Kidney (tissue), 14 donors: ENCODE results near the gene ZG16B. TPM values are rescaled to one million over a fixed set of nuclear protein-coding genes. Genes with fewer than 3 reads are reported as not detected.
A peak's percentile ranks its signal among the peaks of the same experiment; 100 is the strongest.

Experiments used
- DNase-seq, 5 donors: peaks; one replicate each; pipeline ENCODE4 v3.0.0-alpha.2; 2013 to 2020
- FAIRE-seq: peaks from 2 replicates; lab custom pipeline; 2012; peaks lifted over from hg19 to GRCh38; lab: Jason Lieb, UNC
- H3K27ac ChIP-seq, 2 donors: one replicate each; pipeline ENCODE4 v1.7.0; 2013; ENCODE audit warnings: low read depth in 2 of 2, low read length in 2 of 2, inconsistent platforms in 1 of 2
- H3K27me3 ChIP-seq: one replicate; pipeline ENCODE4 v1.7.1; 2013; ENCODE audit warnings: low read length, inconsistent platforms; ENCODE audit not compliant: control insufficient read depth, insufficient read depth
- H3K36me3 ChIP-seq, 3 donors: one replicate each; pipeline versions ENCODE4 v1.7.0 to v1.7.1; 2013; ENCODE audit warnings: low read length in 3 of 3, control low read depth in 1 of 3, inconsistent platforms in 1 of 3; ENCODE audit not compliant: insufficient read depth in 3 of 3, control insufficient read depth in 2 of 3
- H3K4me1 ChIP-seq, 3 donors: one replicate each; pipeline versions ENCODE4 v1.7.0 to v1.7.1; 2013; ENCODE audit warnings: low read length in 3 of 3, inconsistent platforms in 1 of 3, low read depth in 1 of 3; ENCODE audit not compliant: control insufficient read depth in 2 of 3, insufficient read depth in 2 of 3
- H3K4me3 ChIP-seq, 3 donors: one replicate each; pipeline versions ENCODE4 v1.7.0 to v1.8.1; 2013; ENCODE audit warnings: low read length in 3 of 3, control low read depth in 1 of 3, inconsistent platforms in 1 of 3
- H3K9ac ChIP-seq, 3 donors: one replicate each; pipeline versions ENCODE4 v1.7.0 to v1.7.1; 2013; ENCODE audit warnings: low read length in 3 of 3, control low read depth in 1 of 3, inconsistent platforms in 1 of 3
- H3K9me3 ChIP-seq, 3 donors: one replicate each; pipeline versions ENCODE4 v1.7.0 to v1.7.1; 2013; ENCODE audit warnings: low read length in 3 of 3, control low read depth in 1 of 3, inconsistent platforms in 1 of 3; ENCODE audit not compliant: control insufficient read depth in 2 of 3, insufficient read depth in 1 of 3
- CTCF ChIP-seq: IDR thresholded peaks from 3 replicates; pipeline ENCODE4 v1.5.1; 2012; ENCODE audit warnings: mild to moderate bottlenecking, moderate library complexity, borderline replicate concordance; ENCODE audit not compliant: insufficient read depth; ENCODE audit errors: extremely low read depth
- intact Hi-C: fragments of 100-400 bp; cut with DNase I; formaldehyde crosslinking; loops from one replicate; pipeline ENCODE4 v1.11.1; 2022
- polyA plus RNA-seq: library from polyadenylated mRNA; stranded (reverse); fragments of 350-450 nt; fragmentation: Illumina TruSeq; extraction: RNeasy Lipid Tissue Mini Kit (QIAGEN cat#74804); gene quantifications from one replicate; pipeline ENCODE4 v1.2.3, GENCODE V29; 2014; ENCODE audit warnings: low read depth, low replicate concordance; ENCODE audit not compliant: insufficient read depth
- total RNA-seq: library from RNA; stranded (reverse); fragmentation: NEBNext Ultra II Directional; extraction: Animal tissue kit (Norgen Biotek cat#: 25700); gene quantifications from one replicate; pipeline ENCODE4 v1.2.1, GENCODE V29; 2021
- donor health status: control.
- donor health status: control.
- donor health status: control.
- donor health status: control.
- donor health status: control.
- donor health status: DM: yes; HTN: yes; CAD: no.
- donor health status: Normal renal cell carcinoma (clear cell type).

ZG16B gene
- total and polyA plus RNA-seq, 2 donors from 2014 or later, result 0.69 to 0.98 TPM

- Histone ChIP-seq H3K36me3 (no peaks in the 10 kb centered on the region), H3K4me3 (no peak overlapping the region), H3K27ac (no peak overlapping the region), H3K27me3 (no peaks in the 10 kb centered on the region), H3K4me1 (no peaks in the 10 kb centered on the region), H3K9ac (no peak overlapping the region), H3K9me3 (no peaks in the 10 kb centered on the region)
- DNase-seq (peak in 2 of 5 donors; percentile 6 to 13), FAIRE-seq (no peak)
- no peak for TF ChIP-seq CTCF
- intact Hi-C loops, result no loop called here
Observed at GRCh38 chr16:2827831-2828520, 2.1 kb upstream of the ZG16B start.

GRCh38 chr16:2828521-2828840 lies 1.6 kb upstream of the ZG16B start:
- H3K9ac ChIP-seq, result no peak overlapping the region
- no peak for TF ChIP-seq CTCF
- no peak overlapping the region for H3K4me3 ChIP-seq
- no peak for FAIRE-seq
- H3K27ac ChIP-seq, result no peak overlapping the region
- H3K9me3 ChIP-seq, result no peaks in the 10 kb centered on the region
- no peaks in the 10 kb centered on the region for H3K4me1 ChIP-seq
- H3K27me3 ChIP-seq, result no peaks in the 10 kb centered on the region
- intact Hi-C loops, result no loop called here
- H3K36me3 ChIP-seq, result no peaks in the 10 kb centered on the region
- DNase-seq, result no peak

- H3K9me3 ChIP-seq, result no peaks in the 10 kb centered on the region
- intact Hi-C loops, result no loop called here
- no peak overlapping the region for H3K27ac ChIP-seq
- no peak for DNase-seq
- FAIRE-seq, result no peak
- TF ChIP-seq CTCF, result no peak
- H3K4me1 ChIP-seq, result no peaks in the 10 kb centered on the region
- H3K36me3 ChIP-seq, result no peaks in the 10 kb centered on the region
- H3K4me3 ChIP-seq, result no peak overlapping the region
- H3K27me3 ChIP-seq, result no peaks in the 10 kb centered on the region
- H3K9ac ChIP-seq, result no peak overlapping the region
Observed at GRCh38 chr16:2828876-2829430, 1.1 kb upstream of the ZG16B start.
